Hematopoietic multipotent progenitor cell treated with erythropoietin and hydrocortisone succinate and interleukin-3 and kit ligand, for 15 days (in vitro differentiated cells): ENCODE results near the gene PEAK1.

Source experiments
- DNase-seq: peaks from one replicate; pipeline ENCODE4 v3.0.0-alpha.2; 2015; ENCODE audit warnings: low spot score

The PEAK1 gene

DNA sequence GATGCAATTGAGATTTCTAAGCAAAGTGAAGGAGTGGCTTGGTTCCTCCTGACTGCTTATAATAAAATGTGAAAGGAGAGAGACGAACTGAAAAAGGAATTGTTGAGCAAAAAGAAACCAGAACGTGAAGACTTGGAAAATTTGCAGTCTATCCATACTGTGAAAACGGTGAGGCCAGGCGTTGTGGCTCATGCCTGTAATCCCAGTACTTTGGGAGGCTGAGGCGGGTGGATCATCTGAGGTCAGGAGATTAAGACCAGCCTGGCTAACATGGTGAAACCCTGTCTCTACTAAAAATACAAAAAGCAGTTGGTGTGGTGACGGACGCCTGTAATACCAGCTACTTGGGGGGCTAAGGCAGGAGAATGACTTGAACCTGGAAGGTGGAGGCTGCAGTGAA is 292.3 kb downstream of the PEAK1 start:
- DNase-seq = no peak

- peak; percentile 5 for DNase-seq
Observed at GRCh38 chr15:77126529-77127326, 293.2 kb downstream of the PEAK1 start.

GRCh38 chr15:77123854-77124253 is 296.1 kb downstream of the PEAK1 start:
- no peak for DNase-seq

GRCh38 chr15:77122576-77122975 is 297.3 kb downstream of the PEAK1 start:
- no peak for DNase-seq

DNA sequence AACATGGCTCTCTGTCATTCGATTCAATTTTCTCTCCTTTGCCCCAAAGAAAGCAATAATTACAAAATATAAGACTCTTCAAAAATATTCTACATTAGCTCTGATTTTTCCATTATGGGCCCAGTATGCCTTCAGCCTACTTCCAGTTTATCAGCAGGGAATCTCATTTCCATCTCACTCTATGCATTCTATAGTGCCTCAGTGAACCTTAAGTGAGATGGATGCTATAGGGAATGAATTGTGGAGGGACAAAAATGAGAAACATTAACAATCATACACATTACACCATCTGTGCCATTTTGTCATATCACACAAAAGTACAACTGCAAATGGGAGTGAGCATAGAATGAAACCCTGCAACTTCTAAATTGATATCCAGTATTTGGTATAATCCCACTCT is 298.3 kb downstream of the PEAK1 start:
- DNase-seq = no peak

DNA sequence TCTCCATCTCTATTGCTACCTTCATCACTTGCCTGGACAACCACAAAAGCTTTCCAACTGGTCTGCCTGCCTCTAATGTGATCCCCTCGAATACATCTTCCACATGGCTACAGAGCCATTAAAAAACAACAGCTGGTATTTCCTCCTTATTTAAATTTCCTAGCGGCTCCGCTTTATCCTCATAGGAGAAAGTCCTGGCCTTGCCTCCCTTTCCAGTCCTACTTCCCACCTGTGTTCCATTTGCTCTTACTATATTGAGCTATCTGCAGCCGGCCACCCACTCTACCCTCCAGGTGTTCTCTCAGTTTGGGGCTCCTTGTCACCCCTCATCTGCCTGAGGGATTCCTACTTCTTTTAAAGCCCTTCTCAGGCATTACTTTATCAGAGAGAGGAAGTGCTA is 299.3 kb downstream of the PEAK1 start:
- DNase-seq = no peak

GRCh38 chr15:77119446-77119845 is 300.5 kb downstream of the PEAK1 start:
- DNase-seq = no peak

DNA sequence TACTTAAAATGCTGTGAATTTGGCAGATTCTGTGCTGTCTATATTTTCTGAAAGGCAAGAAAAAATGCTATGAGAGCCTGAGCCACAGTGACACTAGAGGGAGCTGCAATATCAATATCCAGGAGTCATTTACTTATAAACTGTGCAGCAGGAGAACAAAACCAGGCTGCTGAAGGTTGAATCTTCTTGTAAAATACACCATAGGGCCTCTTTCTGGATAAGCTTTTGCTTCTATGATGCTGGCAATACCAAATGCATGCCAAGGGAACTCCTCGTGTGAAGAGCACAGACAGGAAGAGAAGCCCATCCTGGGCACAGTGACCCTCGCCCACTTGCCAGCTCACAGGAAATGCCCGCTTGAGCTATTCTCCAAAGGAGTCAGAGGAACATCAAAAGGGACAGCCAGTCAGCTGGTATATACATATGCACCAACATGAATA is 301.0 kb downstream of the PEAK1 start:
- DNase-seq = peak; percentile 9

DNA sequence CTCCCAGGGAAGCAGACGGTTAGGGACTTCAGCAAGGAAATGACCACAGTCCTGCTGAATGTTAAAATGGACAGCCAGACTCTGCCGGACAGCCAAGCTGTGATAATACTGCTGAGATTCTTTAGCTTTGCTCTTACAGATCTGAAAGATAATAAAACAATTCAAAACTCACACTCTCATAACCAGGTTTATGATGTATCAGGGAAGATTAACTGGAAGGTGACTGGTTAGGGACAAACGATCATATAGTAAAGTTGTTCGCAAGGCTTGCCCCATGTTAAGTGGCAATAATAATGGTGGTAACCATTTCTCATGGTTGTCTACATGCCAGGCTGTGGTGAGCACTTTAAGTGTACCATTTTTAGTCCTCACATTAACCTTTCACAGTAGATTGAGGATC is 304.7 kb downstream of the PEAK1 start:
- no peak for DNase-seq

DNA sequence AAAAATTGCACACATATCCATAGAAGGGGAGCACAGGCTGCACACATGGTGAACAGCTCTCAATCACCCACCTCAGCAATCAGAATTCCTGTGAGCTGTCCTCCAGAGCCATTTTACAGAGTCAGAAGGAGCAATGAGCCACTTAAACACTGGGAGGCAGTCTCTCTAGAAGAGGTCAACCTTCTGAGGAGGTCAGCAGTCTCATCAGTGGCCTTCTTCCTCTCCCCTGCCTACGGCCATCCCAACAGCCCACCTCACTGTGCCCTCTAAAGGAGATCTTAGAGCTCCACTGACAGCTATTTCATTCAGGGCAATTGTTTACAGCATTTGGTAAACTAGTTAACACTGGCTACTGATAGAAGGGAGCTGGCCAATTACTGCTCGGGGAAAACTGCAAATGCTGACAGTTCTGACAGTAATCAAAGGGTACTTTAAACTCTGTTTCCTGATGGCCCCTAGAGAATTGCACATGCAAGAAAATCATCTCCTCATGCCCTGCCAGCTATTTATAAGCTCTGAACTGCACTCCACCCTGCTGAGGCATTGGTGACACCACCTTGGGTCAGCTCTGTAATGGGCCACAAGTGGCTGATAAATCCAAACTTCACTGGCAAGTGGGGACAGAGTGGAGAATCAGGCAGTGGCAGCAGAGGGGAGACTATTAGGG is 306.9 kb downstream of the PEAK1 start:
- DNase-seq = no peak

- no peak for DNase-seq
Observed at GRCh38 chr15:77111789-77112188, 308.1 kb downstream of the PEAK1 start.

- DNase-seq = peak; percentile 12
Observed at GRCh38 chr15:77107531-77108355, 312.2 kb downstream of the PEAK1 start.

DNA sequence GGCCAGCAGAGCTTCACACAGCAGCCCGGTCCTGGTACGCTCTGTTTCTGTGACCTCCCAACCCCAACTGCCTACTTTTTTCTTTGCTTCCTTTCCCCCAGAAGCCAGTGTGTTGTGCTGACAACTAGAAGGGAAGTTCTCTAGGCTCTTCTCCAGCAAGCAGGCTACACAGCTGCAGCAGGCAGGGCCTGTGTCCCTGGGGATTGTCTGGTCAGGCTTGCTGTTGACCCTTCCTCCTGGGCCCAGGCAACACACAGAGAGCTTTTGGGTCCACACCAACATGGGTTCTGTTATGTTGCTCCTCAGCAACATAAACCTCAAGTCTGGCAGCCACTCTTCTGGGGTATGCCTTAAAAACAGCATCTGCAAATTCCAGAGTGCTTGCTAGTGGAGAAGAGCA is 312.8 kb downstream of the PEAK1 start:
- DNase-seq = no peak

DNA sequence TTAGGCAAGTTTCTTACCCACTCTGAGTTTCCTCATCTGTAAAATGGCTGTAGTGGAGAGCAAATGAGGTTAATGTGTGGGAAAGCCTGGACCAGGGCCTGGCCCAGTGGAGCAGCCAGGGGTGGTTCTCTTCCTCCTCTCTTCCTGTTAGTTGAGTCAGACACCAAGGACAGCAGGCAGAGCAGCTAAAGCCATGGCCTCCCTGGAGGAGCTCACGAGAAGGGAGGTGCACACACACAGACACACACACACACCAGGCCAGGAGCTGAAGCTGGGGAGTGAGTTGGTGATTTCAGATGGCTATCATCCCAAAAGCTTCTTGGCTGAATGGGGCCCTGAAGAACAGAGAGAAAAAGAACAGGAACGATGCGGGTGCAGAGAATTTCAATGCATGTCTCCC is 315.7 kb downstream of the PEAK1 start:
- DNase-seq = no peak

- no peak for DNase-seq
Observed at GRCh38 chr15:77099741-77100463, 320.0 kb downstream of the PEAK1 start.

- no peak for DNase-seq
Observed at GRCh38 chr15:77098572-77098971, 321.3 kb downstream of the PEAK1 start.

GRCh38 chr15:77097921-77098320 is 322.0 kb downstream of the PEAK1 start:
- no peak for DNase-seq

- DNase-seq = no peak
Observed at GRCh38 chr15:77097248-77097721, 322.6 kb downstream of the PEAK1 start.

DNA sequence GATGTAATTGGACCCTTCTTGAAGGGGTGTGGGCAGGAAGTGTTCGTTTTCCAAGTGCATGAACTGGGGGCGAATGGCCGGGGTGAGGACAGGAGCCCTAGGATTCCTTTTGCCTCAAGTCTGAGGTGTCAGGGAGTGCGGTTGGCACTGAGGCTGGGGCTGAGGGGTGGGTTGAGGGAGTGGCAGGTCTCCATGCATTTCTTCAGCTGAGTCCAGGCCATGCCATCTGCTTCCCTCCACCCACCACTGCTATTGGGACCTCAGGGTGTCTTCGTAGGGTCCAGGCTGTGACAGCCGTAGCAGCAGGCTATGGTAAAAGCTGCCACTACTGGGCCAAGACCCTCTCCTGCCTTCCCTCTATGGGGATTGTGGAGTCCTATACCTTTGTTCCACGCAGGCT is 323.4 kb downstream of the PEAK1 start:
- no peak for DNase-seq

GRCh38 chr15:77096138-77096537 is 323.8 kb downstream of the PEAK1 start:
- no peak for DNase-seq

GRCh38 chr15:77094397-77095030 is 325.4 kb downstream of the PEAK1 start:
- DNase-seq = no peak
